K562 (cell line): ENCODE results near the gene TUBB2A. TPM values are rescaled to one million over a fixed set of nuclear protein-coding genes. Genes with fewer than 3 reads are reported as not detected.
A peak's percentile ranks its signal among the peaks of the same experiment; 100 is the strongest.

Experiments
- ARNT ChIP-seq, 2 experiments: fragments of 450-650 bp; IDR thresholded peaks; 2 replicates each; pipeline ENCODE4 v1.6.1; 2016; ENCODE audit warnings: mild to moderate bottlenecking in 1 of 2
- ATF7 ChIP-seq: fragments of 450-650 bp; IDR thresholded peaks from 2 replicates; pipeline ENCODE4 v1.7.1; 2014; ENCODE audit warnings: mild to moderate bottlenecking, moderate library complexity
- BDP1 ChIP-seq: IDR thresholded peaks from 3 replicates; pipeline ENCODE4 v1.6.1; 2011; ENCODE audit not compliant: insufficient read length, insufficient read depth
- DACH1 ChIP-seq: fragments of 450-650 bp; IDR thresholded peaks from 2 replicates; pipeline ENCODE4 v1.6.1; 2018; ENCODE audit not compliant: partially characterized antibody
- E2F1 ChIP-seq: sonication (generic); formaldehyde crosslinking; IDR thresholded peaks from 2 replicates; pipeline ENCODE4 v1.8.1; 2023; ENCODE audit warnings: mild to moderate bottlenecking, missing genetic modification reagents, moderate library complexity
- EP400 ChIP-seq: fragments of 450-650 bp; IDR thresholded peaks from 2 replicates; pipeline ENCODE4 v1.6.1; 2017; ENCODE audit warnings: antibody characterized with exemption, mild to moderate bottlenecking, moderate library complexity
- GABPB2 ChIP-seq: fragments of 250-450 bp; sonication (Bioruptor Pico); conservative IDR thresholded peaks from 2 replicates; pipeline ENCODE4 v1.5.1; 2021; ENCODE audit warnings: mild to moderate bottlenecking
- HOXB6 ChIP-seq: fragments of 250-450 bp; sonication (Bioruptor Pico); IDR thresholded peaks from 2 replicates; pipeline ENCODE4 v1.5.1; 2022; ENCODE audit warnings: mild to moderate bottlenecking, borderline replicate concordance
- KAT2B ChIP-seq: IDR thresholded peaks from one replicate; pipeline ENCODE4 v1.6.1; 2012; ENCODE audit warnings: low read depth, mild to moderate bottlenecking, control low read depth, inconsistent platforms, low read length, moderate library complexity
- MEF2D ChIP-seq: conservative IDR thresholded peaks from 2 replicates; pipeline ENCODE4 v1.6.1; 2016; ENCODE audit warnings: low read depth, missing genetic modification characterization, missing compliant biosample characterization
- NFIX ChIP-seq: fragments of 250-450 bp; sonication (Bioruptor Pico); IDR thresholded peaks from 2 replicates; pipeline ENCODE4 v1.4.0; 2020; ENCODE audit warnings: low read depth, mild to moderate bottlenecking, moderate library complexity
- PRDM10 ChIP-seq: fragments of 450-650 bp; IDR thresholded peaks from 2 replicates; pipeline ENCODE4 v1.6.1; 2018; ENCODE audit not compliant: partially characterized antibody
- SMARCA4 ChIP-seq: fragments of 450-650 bp; IDR thresholded peaks from 2 replicates; pipeline ENCODE4 v1.6.1; 2016
- SMARCC2 ChIP-seq: fragments of 450-650 bp; IDR thresholded peaks from 2 replicates; pipeline ENCODE4 v1.6.1; 2017; ENCODE audit warnings: antibody characterized with exemption, moderate library complexity, mild to moderate bottlenecking, low read depth
- ZNF12 ChIP-seq: sonication (generic); formaldehyde crosslinking; IDR thresholded peaks from 2 replicates; pipeline ENCODE4 v1.4.0; 2020; ENCODE audit warnings: mild to moderate bottlenecking, missing genetic modification reagents
- ZNF408 ChIP-seq: fragments of 250-450 bp; sonication (Bioruptor Pico); IDR thresholded peaks from 2 replicates; pipeline ENCODE4 v1.4.0; 2020; ENCODE audit warnings: low read depth, mild to moderate bottlenecking, moderate library complexity
- polyA plus RNA-seq, 8 experiments: library from polyadenylated mRNA; depleted of rRNA in 4 of 8; stranded (reverse) in 5 of 8; unstranded in 3 of 8; fragments of >200 nt; fragmentation: Nextera tagmentation in 2 of 8; fragmentation: Illumina TruSeq in 1 of 8; extraction: Ambion mirVana in 2 of 8; extraction: Trizol in 1 of 8; gene quantifications; 2 replicates each; pipeline versions ENCODE4 v1.2.1 to v1.2.3, GENCODE V29; 2011 to 2014; ENCODE audit warnings: inconsistent platforms in 1 of 8, missing spikeins in 1 of 8
- total RNA-seq, 7 experiments: library from RNA; depleted of rRNA in 6 of 7; stranded (reverse); fragments of >200 nt in 6 of 7; fragmentation: Illumina TruSeq in 2 of 7; extraction: Trizol in 2 of 7; gene quantifications; 2 replicates each; pipeline versions ENCODE4 v1.2.1 to v1.2.3, GENCODE V29; 2011 to 2021; ENCODE audit warnings: low replicate concordance in 1 of 7
- TF ChIP-seq, protein P1 (sequence below): sonication (generic); formaldehyde crosslinking; IDR thresholded peaks from 2 replicates; pipeline ENCODE4 v1.8.0; 2022; ENCODE audit warnings: mild to moderate bottlenecking, missing genetic modification reagents
- TF ChIP-seq, protein P2 (sequence below): IDR thresholded peaks from 3 replicates; pipeline ENCODE4 v1.6.1; 2011; ENCODE audit warnings: borderline replicate concordance, mild to moderate bottlenecking, moderate library complexity; ENCODE audit not compliant: insufficient read length; ENCODE audit errors: extremely low read depth
- TF ChIP-seq, protein P3 (sequence below): fragments of 450-650 bp; formaldehyde crosslinking; IDR thresholded peaks from 2 replicates; pipeline ENCODE4 v1.4.0; 2020; ENCODE audit warnings: mild to moderate bottlenecking

TUBB2A gene
- total and polyA plus RNA-seq, 9 of the 15 experiments (the other 6 are each of a cell fraction or from before 2014, with no cell fraction given): 3.6 to 92.1 (median 45.6) TPM

- TF ChIP-seq KAT2B (no peak), ARNT (IDR thresholded peaks at IDR 0.05) (peak; percentile 45 to 66; a peak in 2 of 4 replicates), MEF2D (no peak), HOXB6 (CRISPR knock-in tag) (no peak), PRDM10 (no peak), SMARCA4 (peak; percentile 69; the same call in 1 of the 2 replicates), EP400 (0 out of 2 replicates have a peak, but pooled peaks have one; percentile 61), SMARCC2 (peak; percentile 68; the same call in 1 of the 2 replicates), ZNF12 (no peak; the same call in 1 of the 2 replicates), GABPB2 (CRISPR knock-in tag) (0 out of 2 replicates have a peak, but pooled peaks have one; percentile 21), BDP1 (no peak), ATF7 (no peak), E2F1 (CRISPR knock-in tag) (no peak), NFIX (no peak), DACH1 (no peak), ZNF408 (CRISPR knock-in tag) (no peak)
- TF ChIP-seq, protein P1, sequence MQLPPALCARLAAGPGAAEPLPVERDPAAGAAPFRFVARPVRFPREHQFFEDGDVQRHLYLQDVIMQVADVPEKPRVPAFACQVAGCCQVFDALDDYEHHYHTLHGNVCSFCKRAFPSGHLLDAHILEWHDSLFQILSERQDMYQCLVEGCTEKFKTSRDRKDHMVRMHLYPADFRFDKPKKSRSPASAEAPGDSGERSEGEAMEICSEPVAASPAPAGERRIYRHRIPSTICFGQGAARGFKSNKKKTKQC (CRISPR knock-in tag): no peak
- TF ChIP-seq, protein P2, sequence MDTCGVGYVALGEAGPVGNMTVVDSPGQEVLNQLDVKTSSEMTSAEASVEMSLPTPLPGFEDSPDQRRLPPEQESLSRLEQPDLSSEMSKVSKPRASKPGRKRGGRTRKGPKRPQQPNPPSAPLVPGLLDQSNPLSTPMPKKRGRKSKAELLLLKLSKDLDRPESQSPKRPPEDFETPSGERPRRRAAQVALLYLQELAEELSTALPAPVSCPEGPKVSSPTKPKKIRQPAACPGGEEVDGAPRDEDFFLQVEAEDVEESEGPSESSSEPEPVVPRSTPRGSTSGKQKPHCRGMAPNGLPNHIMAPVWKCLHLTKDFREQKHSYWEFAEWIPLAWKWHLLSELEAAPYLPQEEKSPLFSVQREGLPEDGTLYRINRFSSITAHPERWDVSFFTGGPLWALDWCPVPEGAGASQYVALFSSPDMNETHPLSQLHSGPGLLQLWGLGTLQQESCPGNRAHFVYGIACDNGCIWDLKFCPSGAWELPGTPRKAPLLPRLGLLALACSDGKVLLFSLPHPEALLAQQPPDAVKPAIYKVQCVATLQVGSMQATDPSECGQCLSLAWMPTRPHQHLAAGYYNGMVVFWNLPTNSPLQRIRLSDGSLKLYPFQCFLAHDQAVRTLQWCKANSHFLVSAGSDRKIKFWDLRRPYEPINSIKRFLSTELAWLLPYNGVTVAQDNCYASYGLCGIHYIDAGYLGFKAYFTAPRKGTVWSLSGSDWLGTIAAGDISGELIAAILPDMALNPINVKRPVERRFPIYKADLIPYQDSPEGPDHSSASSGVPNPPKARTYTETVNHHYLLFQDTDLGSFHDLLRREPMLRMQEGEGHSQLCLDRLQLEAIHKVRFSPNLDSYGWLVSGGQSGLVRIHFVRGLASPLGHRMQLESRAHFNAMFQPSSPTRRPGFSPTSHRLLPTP: no peak
- TF ChIP-seq, protein P3, sequence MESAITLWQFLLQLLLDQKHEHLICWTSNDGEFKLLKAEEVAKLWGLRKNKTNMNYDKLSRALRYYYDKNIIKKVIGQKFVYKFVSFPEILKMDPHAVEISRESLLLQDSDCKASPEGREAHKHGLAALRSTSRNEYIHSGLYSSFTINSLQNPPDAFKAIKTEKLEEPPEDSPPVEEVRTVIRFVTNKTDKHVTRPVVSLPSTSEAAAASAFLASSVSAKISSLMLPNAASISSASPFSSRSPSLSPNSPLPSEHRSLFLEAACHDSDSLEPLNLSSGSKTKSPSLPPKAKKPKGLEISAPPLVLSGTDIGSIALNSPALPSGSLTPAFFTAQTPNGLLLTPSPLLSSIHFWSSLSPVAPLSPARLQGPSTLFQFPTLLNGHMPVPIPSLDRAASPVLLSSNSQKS: no peak
These were observed 4.7 kb upstream of the TUBB2A start (continued) for GRCh38 chr6:3162067-3162497.
